ENCODE measurements around the gene LANCL2.
"Not testable (repeated sequence)": the region's sequence is repeated elsewhere in the genome, so short reads cannot be mapped to it uniquely, and the experiment has no call there.

The LANCL2 gene

DNA sequence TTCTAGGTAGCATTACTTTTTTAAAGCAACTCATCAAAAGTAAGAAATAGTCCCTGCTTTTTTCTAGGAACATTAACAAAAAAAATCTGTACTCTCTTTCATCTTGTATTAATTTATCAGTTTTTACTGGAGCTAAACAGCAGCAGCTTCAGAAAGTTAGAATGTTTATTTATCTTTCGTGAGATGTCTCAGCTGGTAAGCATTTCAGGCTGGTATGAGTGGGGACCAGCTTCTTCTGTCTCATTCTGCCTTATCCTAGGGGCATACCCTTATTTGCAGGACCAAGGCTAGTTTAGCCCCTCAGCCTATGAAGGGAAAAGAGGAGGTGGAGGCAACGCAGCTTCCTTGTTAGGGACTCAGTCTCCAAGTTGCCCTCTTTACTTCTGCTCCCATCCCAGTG, 35.1 kb downstream of the LANCL2 start:
- H3K27ac ChIP-seq (ENCODE audit: low read depth, low read length): no peak overlapping the region
- no peak overlapping the region for H2AFZ ChIP-seq (ENCODE audit: low read depth, low read length, severe bottlenecking)
- H3K27me3 ChIP-seq (ENCODE audit: low read length): no peaks in the 10 kb centered on the region
- no peaks in the 10 kb centered on the region for H3K79me2 ChIP-seq (ENCODE audit: insufficient read depth, low read length)
- no peaks in the 10 kb centered on the region for H4K20me1 ChIP-seq (ENCODE audit: low read depth, low read length)
- no peak overlapping the region for H3K9ac ChIP-seq (ENCODE audit: low read length)
- no peaks in the 10 kb centered on the region for H3K9me2 ChIP-seq (replicated peaks; ENCODE audit: insufficient read depth, low read length)
- H3K4me3 ChIP-seq (ENCODE audit: insufficient read depth, low read length, poor library complexity, severe bottlenecking): no peak overlapping the region
- TF ChIP-seq EZH2phosphoT487 (conservative IDR thresholded peaks at IDR 0.05; ENCODE audit: low read length) (no peak), CTCF (IDR thresholded peaks at IDR 0.05; ENCODE audit: insufficient read depth, low read length, poor library complexity, severe bottlenecking) (no peak)
- H3F3A ChIP-seq (ENCODE audit: insufficient read depth): no peaks in the 10 kb centered on the region; the same call in 1 of the 2 replicates
- H3K9me3 ChIP-seq (ENCODE audit: insufficient read depth, low read length): no peaks in the 10 kb centered on the region
- peaks cover 4% of the 10 kb centered on the region; the same call in 1 of the 2 replicates for H3K36me3 ChIP-seq (ENCODE audit: low read length)
- no peak overlapping the region for H3K4me2 ChIP-seq (ENCODE audit: low read depth, low read length, poor library complexity, severe bottlenecking)

- H3K9ac ChIP-seq (ENCODE audit: low read length); H3K4me2 ChIP-seq (ENCODE audit: low read depth, low read length, poor library complexity, severe bottlenecking); H3F3A ChIP-seq (ENCODE audit: insufficient read depth); H3K27ac ChIP-seq (ENCODE audit: low read depth, low read length); H3K27me3 ChIP-seq (ENCODE audit: low read length); H3K79me2 ChIP-seq (ENCODE audit: insufficient read depth, low read length); H3K9me2 ChIP-seq (replicated peaks; ENCODE audit: insufficient read depth, low read length); H2AFZ ChIP-seq (ENCODE audit: low read depth, low read length, severe bottlenecking); H3K4me3 ChIP-seq (ENCODE audit: insufficient read depth, low read length, poor library complexity, severe bottlenecking); H4K20me1 ChIP-seq (ENCODE audit: low read depth, low read length); H3K9me3 ChIP-seq (ENCODE audit: insufficient read depth, low read length); H3K36me3 ChIP-seq (ENCODE audit: low read length): not testable (repeated sequence)
Observed at GRCh38 chr7:55402506-55402905, 37.4 kb downstream of the LANCL2 start.

DNA sequence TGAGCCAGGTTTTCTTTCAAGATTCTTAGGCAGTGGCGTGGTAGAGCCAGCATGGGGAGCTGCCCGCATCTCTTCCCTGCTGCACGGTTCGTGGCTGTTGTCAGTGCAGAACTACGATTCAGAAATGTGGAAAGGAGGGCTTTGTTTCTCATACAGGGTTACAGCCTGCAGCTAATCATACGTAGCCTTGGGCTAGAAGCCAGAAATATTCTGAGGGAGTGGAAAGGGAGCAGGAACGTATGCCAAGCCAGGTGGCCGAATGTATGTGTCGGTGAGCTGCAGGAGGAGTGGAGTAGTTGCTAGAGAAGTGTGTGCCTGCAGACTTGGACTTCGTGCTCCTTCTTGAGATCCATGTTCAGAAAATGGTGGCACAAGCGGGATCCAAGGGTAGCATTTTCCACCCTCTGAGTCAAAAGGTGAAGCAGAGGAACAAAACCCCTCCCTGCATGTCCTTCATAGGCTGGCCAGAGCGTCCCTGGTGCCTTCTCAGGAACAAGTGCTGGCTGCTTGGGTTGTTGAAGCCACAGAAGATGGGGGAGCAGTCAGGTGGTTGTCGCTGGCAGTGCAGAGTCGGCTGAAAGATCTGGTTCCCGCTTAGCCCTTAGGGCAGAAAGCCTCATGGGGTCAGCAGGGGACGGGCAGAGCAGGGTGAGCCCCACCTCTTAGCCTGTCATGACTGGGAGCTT, 40.9 kb downstream of the LANCL2 start:
- no peak overlapping the region for H3K4me3 ChIP-seq (ENCODE audit: insufficient read depth, low read length, poor library complexity, severe bottlenecking)
- H4K20me1 ChIP-seq (ENCODE audit: low read depth, low read length): no peaks in the 10 kb centered on the region
- H3K4me2 ChIP-seq (ENCODE audit: low read depth, low read length, poor library complexity, severe bottlenecking): no peak overlapping the region
- H3K27me3 ChIP-seq (ENCODE audit: low read length): no peaks in the 10 kb centered on the region
- H3K9me2 ChIP-seq (replicated peaks; ENCODE audit: insufficient read depth, low read length): no peaks in the 10 kb centered on the region
- H3K36me3 ChIP-seq (ENCODE audit: low read length): peaks cover 3% of the 10 kb centered on the region; the same call in 1 of the 2 replicates
- no peak overlapping the region for H2AFZ ChIP-seq (ENCODE audit: low read depth, low read length, severe bottlenecking)
- H3K27ac ChIP-seq (ENCODE audit: low read depth, low read length): no peak overlapping the region
- TF ChIP-seq CTCF (IDR thresholded peaks at IDR 0.05; ENCODE audit: insufficient read depth, low read length, poor library complexity, severe bottlenecking) (no peak), EZH2phosphoT487 (conservative IDR thresholded peaks at IDR 0.05; ENCODE audit: low read length) (no peak)
- no peak overlapping the region for H3K9ac ChIP-seq (ENCODE audit: low read length)
- H3F3A ChIP-seq (ENCODE audit: insufficient read depth): no peaks in the 10 kb centered on the region; the same call in 1 of the 2 replicates
- H3K79me2 ChIP-seq (ENCODE audit: insufficient read depth, low read length): no peaks in the 10 kb centered on the region
- no peaks in the 10 kb centered on the region for H3K9me3 ChIP-seq (ENCODE audit: insufficient read depth, low read length)

- no peaks in the 10 kb centered on the region for H3K9me2 ChIP-seq (replicated peaks; ENCODE audit: insufficient read depth, low read length)
- no peak overlapping the region for H3K4me2 ChIP-seq (ENCODE audit: low read depth, low read length, poor library complexity, severe bottlenecking)
- H3K36me3 ChIP-seq (ENCODE audit: low read length): no peaks in the 10 kb centered on the region
- no peaks in the 10 kb centered on the region for H3K27me3 ChIP-seq (ENCODE audit: low read length)
- H3K4me3 ChIP-seq (ENCODE audit: insufficient read depth, low read length, poor library complexity, severe bottlenecking): no peak overlapping the region
- H3K27ac ChIP-seq (ENCODE audit: low read depth, low read length): no peak overlapping the region
- no peaks in the 10 kb centered on the region for H4K20me1 ChIP-seq (ENCODE audit: low read depth, low read length)
- TF ChIP-seq CTCF (IDR thresholded peaks at IDR 0.05; ENCODE audit: insufficient read depth, low read length, poor library complexity, severe bottlenecking): no peak
- TF ChIP-seq EZH2phosphoT487 (conservative IDR thresholded peaks at IDR 0.05; ENCODE audit: low read length): no peak
- no peak overlapping the region for H3K9ac ChIP-seq (ENCODE audit: low read length)
- no peak overlapping the region for H2AFZ ChIP-seq (ENCODE audit: low read depth, low read length, severe bottlenecking)
- no peaks in the 10 kb centered on the region for H3F3A ChIP-seq (ENCODE audit: insufficient read depth)
- H3K79me2 ChIP-seq (ENCODE audit: insufficient read depth, low read length): no peaks in the 10 kb centered on the region
- no peaks in the 10 kb centered on the region for H3K9me3 ChIP-seq (ENCODE audit: insufficient read depth, low read length)
Observed at GRCh38 chr7:55409482-55410225, 44.5 kb downstream of the LANCL2 start.

Measured in SU-DHL-6 (cell line).